Stimulated activated CD8-positive, alpha-beta memory T cell treated with anti-CD3 and anti-CD28 coated beads, Interleukin-12 subunit alpha, Interleukin-12 subunit beta, amount 100 ng/mL, for 4 hours (primary cell): ENCODE measurements around the gene KLK14.

Experiments used
- DNase-seq: peaks from one replicate; pipeline ENCODE4 v3.0.0-alpha.2; 2020; ENCODE audit warnings: low read depth

Gene KLK14

GRCh38 chr19:51040151-51040550 lies 42.5 kb downstream of the KLK14 start:
- DNase-seq = no peak

DNA sequence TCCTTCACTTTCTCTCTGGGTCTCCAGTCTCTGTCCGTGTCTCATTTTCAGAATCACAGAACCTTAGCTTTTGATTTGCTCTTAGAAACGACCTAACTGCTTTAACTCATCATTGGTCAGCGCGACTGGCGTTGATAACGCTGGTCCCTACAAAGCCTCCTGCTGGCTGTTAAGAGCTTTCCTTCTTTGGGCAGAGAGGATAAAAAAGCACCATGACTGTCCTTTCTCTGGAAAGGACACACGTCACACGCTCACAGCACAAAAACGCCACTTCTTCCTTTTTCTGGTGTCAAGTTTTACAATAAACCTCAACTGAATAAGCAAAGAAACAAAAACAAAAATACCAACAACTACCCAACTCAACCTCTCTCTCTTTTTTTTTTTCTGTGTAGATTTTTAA lies 46.2 kb downstream of the KLK14 start:
- DNase-seq = no peak

DNA sequence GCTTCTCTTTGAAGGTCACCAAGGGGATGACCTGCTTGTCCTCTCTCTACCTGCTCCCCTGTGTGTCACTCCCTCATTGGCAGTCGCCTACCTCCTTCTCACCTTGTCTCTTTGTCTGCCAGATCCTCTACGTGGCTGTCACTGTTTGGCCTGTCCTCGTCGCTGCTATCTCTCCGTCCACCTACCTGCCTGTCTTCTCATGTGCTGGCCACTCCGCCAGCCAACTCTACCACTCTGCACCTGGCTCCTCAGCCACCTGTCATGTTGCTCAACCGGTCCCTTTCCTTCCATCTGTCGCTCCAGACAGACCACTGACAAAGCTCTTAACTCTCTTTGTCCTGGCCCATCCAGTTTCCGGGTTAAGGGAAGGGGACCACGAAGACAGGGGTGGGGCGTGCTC lies 48.0 kb downstream of the KLK14 start, which contains the start of gene KLK12:
TSS of gene KLK12 (minus strand) at position 299 of the 400 bp plus-strand sequence. CDS start 381 bp downstream, outside the sequence.
- no peak for DNase-seq

- no peak for DNase-seq
Observed at GRCh38 chr19:51031880-51032225, 50.8 kb downstream of the KLK14 start.

DNA sequence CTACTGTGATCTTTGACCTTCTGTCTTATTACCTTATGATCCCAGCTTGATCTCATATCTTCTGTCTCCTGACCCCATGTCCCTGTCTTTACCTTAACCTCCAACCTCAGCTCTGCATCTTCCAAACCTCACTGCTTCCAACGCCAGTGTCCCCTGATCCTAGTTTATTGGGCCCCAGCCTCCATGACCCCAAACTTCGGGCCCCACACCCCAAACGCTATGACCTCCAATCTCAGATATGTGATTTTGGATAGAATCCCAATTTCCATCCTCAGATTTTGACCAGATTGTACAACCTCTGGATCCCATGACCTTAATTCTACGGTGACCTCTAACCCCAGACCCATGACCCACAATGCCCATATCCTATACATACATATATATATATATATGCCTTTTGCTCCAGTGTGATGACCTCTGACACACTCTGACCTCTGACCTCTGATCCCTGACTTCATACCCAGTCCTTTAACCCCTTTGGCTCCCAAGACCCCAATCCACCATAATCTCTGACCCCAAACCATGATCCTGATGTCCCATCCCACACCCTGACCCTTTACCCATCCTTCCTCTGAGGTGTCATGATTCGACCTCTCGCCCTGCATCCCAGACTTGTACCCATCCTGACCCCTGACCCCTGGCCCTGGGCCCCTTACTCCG lies 51.3 kb downstream of the KLK14 start:
- DNase-seq = no peak

DNA sequence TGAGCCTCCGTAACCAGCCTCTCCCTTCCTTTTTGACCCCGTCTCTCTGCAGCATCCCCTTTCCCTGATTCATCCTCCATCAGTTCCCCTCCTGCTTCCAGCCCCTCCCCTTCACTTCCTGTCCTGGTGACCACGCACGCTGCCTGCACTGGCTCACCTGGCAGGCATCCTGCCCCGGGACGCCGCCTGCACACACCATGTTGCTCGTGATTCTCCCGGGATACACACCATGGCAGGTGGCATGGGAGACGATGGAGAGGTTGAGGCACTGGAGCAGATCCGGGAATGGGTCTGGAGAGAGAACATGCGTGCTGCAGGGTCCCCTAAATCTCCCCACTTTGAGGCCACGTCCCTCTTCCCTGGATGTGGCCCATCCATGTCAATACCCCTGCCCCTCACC lies 52.1 kb downstream of the KLK14 start:
- DNase-seq = no peak

DNA sequence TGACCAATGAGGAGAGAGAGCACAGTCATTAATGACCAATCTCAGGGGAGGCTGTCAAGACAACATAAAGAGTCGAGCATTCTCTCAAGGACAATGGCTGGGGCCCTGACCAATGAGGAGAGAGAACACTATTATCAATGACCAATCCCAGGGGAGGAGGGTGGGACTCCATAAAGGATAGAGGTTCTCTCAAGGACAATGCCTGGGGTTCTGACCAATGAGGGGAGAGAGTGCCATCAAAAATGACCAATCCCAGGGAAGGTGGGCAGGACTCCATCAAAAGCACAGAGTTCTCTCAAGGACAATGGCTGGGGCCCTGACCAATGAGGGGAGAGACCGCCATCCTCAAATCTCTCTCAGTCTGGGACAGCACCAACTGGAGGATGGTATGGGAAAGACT lies 53.0 kb downstream of the KLK14 start:
- DNase-seq = no peak
